ENCODE results near the gene CSF1. TPM values are rescaled to one million over a fixed set of nuclear protein-coding genes. Genes with fewer than 3 reads are reported as not detected.

Gene CSF1
- polyA plus RNA-seq, 1 donor (not counting 4 experiments of a cell fraction or from before 2014, with no cell fraction given), result 1.8 TPM

DNA sequence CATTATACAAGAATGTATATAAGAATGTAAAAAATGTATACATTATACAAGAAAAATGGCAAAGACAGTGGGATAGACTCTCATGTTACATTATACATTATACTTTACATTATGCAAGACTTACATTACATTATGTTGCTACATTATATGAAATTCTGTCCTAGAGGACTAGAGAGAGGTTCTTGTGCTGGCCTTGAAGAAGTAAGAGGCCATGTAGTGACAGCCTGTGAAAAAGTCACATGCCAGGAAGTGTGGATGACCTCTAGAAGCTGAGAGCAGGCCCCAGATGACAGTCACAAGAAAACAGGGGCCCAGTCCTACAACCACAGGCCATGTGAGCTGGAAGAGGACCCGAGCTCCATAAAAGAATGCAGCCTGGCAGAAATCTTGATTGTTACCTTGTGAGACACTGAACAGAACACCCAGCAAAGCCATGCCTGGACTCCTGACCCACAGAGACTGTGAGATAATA, 43.4 kb downstream of the CSF1 start:
- no peaks in the 10 kb centered on the region for H3K4me1 ChIP-seq (ENCODE audit: control insufficient read depth, extremely low read depth, insufficient read depth, low read length)
- no peak overlapping the region for H3K4me2 ChIP-seq (ENCODE audit: control insufficient read depth, extremely low read depth, insufficient read depth, low read depth, low read length)
- no peak overlapping the region for H3K9ac ChIP-seq (ENCODE audit: control insufficient read depth, extremely low read depth, insufficient read depth, low read length)
- no peaks in the 10 kb centered on the region for H3K79me2 ChIP-seq (ENCODE audit: control insufficient read depth, insufficient read depth, low read length)
- no peak overlapping the region for H2AFZ ChIP-seq (ENCODE audit: control insufficient read depth, low read length)
- H3K4me3 ChIP-seq (ENCODE audit: control insufficient read depth in 2 of 3, extremely low read depth in 1 of 3, insufficient read depth in 2 of 3, low read depth in 1 of 3, low read length in 3 of 3), result no peak overlapping the region
- FAIRE-seq (no peak), DNase-seq (ENCODE audit: low read depth, low spot score) (no peak)
- H3K9me3 ChIP-seq (ENCODE audit: control insufficient read depth, low read depth, low read length), result no peaks in the 10 kb centered on the region
- TF ChIP-seq EZH2 (IDR thresholded peaks at IDR 0.05; ENCODE audit: low read length), result no peak
- TF ChIP-seq, protein P1, sequence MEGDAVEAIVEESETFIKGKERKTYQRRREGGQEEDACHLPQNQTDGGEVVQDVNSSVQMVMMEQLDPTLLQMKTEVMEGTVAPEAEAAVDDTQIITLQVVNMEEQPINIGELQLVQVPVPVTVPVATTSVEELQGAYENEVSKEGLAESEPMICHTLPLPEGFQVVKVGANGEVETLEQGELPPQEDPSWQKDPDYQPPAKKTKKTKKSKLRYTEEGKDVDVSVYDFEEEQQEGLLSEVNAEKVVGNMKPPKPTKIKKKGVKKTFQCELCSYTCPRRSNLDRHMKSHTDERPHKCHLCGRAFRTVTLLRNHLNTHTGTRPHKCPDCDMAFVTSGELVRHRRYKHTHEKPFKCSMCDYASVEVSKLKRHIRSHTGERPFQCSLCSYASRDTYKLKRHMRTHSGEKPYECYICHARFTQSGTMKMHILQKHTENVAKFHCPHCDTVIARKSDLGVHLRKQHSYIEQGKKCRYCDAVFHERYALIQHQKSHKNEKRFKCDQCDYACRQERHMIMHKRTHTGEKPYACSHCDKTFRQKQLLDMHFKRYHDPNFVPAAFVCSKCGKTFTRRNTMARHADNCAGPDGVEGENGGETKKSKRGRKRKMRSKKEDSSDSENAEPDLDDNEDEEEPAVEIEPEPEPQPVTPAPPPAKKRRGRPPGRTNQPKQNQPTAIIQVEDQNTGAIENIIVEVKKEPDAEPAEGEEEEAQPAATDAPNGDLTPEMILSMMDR (optimal IDR thresholded peaks at IDR 0.05 in 1 of 3, IDR thresholded peaks at IDR 0.05 in 1 of 3, conservative IDR thresholded peaks at IDR 0.05 in 1 of 3; ENCODE audit: extremely low read depth in 1 of 3, insufficient read depth in 2 of 3, low read length in 3 of 3), result no peak
- H3K27ac ChIP-seq (ENCODE audit: control insufficient read depth, insufficient read depth, low read length), result no peak overlapping the region
- dilution Hi-C loops (cut with MboI; ENCODE audit: extremely low pct_ligation_motif_present, low sequenced_read_pairs), result no loop called here
- no peaks in the 10 kb centered on the region for H3K36me3 ChIP-seq (ENCODE audit: control insufficient read depth in 2 of 2, extremely low read depth in 1 of 2, insufficient read depth in 2 of 2, low read length in 2 of 2)
- H3K9me1 ChIP-seq (ENCODE audit: control insufficient read depth, extremely low read depth, insufficient read depth, low read length), result no peaks in the 10 kb centered on the region
- H3K27me3 ChIP-seq (ENCODE audit: control insufficient read depth, extremely low read depth, insufficient read depth, low read length), result no peaks in the 10 kb centered on the region
- no peaks in the 10 kb centered on the region for H4K20me1 ChIP-seq (ENCODE audit: control insufficient read depth, extremely low read depth, insufficient read depth, low read length)

DNA sequence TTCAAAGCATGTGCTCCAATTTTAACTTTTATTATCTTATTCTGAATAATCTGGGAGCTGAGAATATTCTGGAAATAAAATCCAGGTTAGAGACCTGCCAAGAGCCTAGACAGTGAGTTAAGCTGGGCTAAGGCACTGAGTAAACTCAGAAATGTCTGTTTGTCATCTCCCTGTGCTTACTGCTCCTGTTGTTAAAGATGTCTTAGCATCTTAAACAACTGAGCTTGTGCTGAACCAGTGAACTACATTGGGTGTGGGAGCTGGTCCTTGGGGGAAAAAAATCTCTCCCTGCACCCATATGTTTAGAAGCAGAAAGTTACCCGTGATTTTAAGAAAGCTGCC, 49.0 kb downstream of the CSF1 start:
- no peak for DNase-seq (ENCODE audit: low read depth, low spot score)
- Histone ChIP-seq H4K20me1 (ENCODE audit: control insufficient read depth, extremely low read depth, insufficient read depth, low read length) (no peaks in the 10 kb centered on the region), H3K27me3 (ENCODE audit: control insufficient read depth, extremely low read depth, insufficient read depth, low read length) (no peaks in the 10 kb centered on the region), H3K9me1 (ENCODE audit: control insufficient read depth, extremely low read depth, insufficient read depth, low read length) (no peaks in the 10 kb centered on the region), H3K27ac (ENCODE audit: control insufficient read depth, insufficient read depth, low read length) (no peak overlapping the region), H3K9me3 (ENCODE audit: control insufficient read depth, low read depth, low read length) (no peaks in the 10 kb centered on the region), H3K9ac (ENCODE audit: control insufficient read depth, extremely low read depth, insufficient read depth, low read length) (no peak overlapping the region), H3K4me3 (ENCODE audit: control insufficient read depth in 2 of 3, extremely low read depth in 1 of 3, insufficient read depth in 2 of 3, low read depth in 1 of 3, low read length in 3 of 3) (no peak overlapping the region), H3K4me2 (ENCODE audit: control insufficient read depth, extremely low read depth, insufficient read depth, low read depth, low read length) (no peak overlapping the region), H3K36me3 (ENCODE audit: control insufficient read depth in 2 of 2, extremely low read depth in 1 of 2, insufficient read depth in 2 of 2, low read length in 2 of 2) (no peaks in the 10 kb centered on the region), H3K79me2 (ENCODE audit: control insufficient read depth, insufficient read depth, low read length) (no peaks in the 10 kb centered on the region), H2AFZ (ENCODE audit: control insufficient read depth, low read length) (peak overlapping the region; percentile 3), H3K4me1 (ENCODE audit: control insufficient read depth, extremely low read depth, insufficient read depth, low read length) (peaks cover 6% of the 10 kb centered on the region)
- TF ChIP-seq, protein P1 (optimal IDR thresholded peaks at IDR 0.05 in 1 of 3, IDR thresholded peaks at IDR 0.05 in 1 of 3, conservative IDR thresholded peaks at IDR 0.05 in 1 of 3; ENCODE audit: extremely low read depth in 1 of 3, insufficient read depth in 2 of 3, low read length in 3 of 3), result no peak
- no peak for TF ChIP-seq EZH2 (IDR thresholded peaks at IDR 0.05; ENCODE audit: low read length)
- FAIRE-seq, result no peak
- dilution Hi-C loops (cut with MboI; ENCODE audit: extremely low pct_ligation_motif_present, low sequenced_read_pairs), result no loop called here

All from keratinocyte (primary cell).